HG02678 (cell line): ENCODE measurements around the gene HTR1B.

Source experiments
- ATAC-seq: cut with Tn5 transposase; IDR thresholded peaks from one replicate; pipeline ENCODE4 v1.9.1; 2021; ENCODE audit warnings: mild to moderate bottlenecking, moderate library complexity; ENCODE audit not compliant: unreplicated experiment

Gene HTR1B

GRCh38 chr6:77456531-77457248 lies 6.6 kb downstream of the HTR1B start:
- no peak for ATAC-seq

GRCh38 chr6:77455271-77455670 lies 8.0 kb downstream of the HTR1B start:
- no peak for ATAC-seq

- ATAC-seq, result no peak
Measured at GRCh38 chr6:77454386-77454785, 8.9 kb downstream of the HTR1B start.

GRCh38 chr6:77451466-77451865 lies 11.8 kb downstream of the HTR1B start:
- no peak for ATAC-seq

GRCh38 chr6:77450924-77451323 lies 12.4 kb downstream of the HTR1B start:
- no peak for ATAC-seq

GRCh38 chr6:77448546-77448945 lies 14.7 kb downstream of the HTR1B start:
- ATAC-seq, result no peak

GRCh38 chr6:77447254-77447653 lies 16.0 kb downstream of the HTR1B start:
- ATAC-seq, result no peak

GRCh38 chr6:77446249-77446648 lies 17.0 kb downstream of the HTR1B start:
- ATAC-seq, result no peak

- ATAC-seq, result no peak
Measured at GRCh38 chr6:77445214-77445613, 18.1 kb downstream of the HTR1B start.

GRCh38 chr6:77440206-77440976 lies 22.9 kb downstream of the HTR1B start:
- no peak for ATAC-seq

GRCh38 chr6:77433888-77434287 lies 29.4 kb downstream of the HTR1B start:
- no peak for ATAC-seq

GRCh38 chr6:77430504-77430903 lies 32.8 kb downstream of the HTR1B start:
- no peak for ATAC-seq

GRCh38 chr6:77425671-77426070 lies 37.6 kb downstream of the HTR1B start:
- no peak for ATAC-seq

GRCh38 chr6:77425216-77425615 lies 38.1 kb downstream of the HTR1B start:
- ATAC-seq, result no peak

- ATAC-seq, result no peak
Measured at GRCh38 chr6:77424761-77425160, 38.5 kb downstream of the HTR1B start.

- ATAC-seq, result no peak
Measured at GRCh38 chr6:77416839-77417238, 46.5 kb downstream of the HTR1B start.

- ATAC-seq, result no peak
Measured at GRCh38 chr6:77415706-77416105, 47.6 kb downstream of the HTR1B start.
